Parathyroid adenoma (tissue), 2 donors: ENCODE results near the gene RERE.
A peak's percentile ranks its signal among the peaks of the same experiment; 100 is the strongest.

Experiments
- H2AFZ ChIP-seq: fragments of 300-600 bp; sonication (generic); one replicate; pipeline ENCODE4 v1.7.0; 2017; ENCODE audit warnings: antibody characterized with exemption, mild to moderate bottlenecking
- H3K27ac ChIP-seq: fragments of 300-600 bp; sonication (generic); one replicate; pipeline ENCODE4 v1.7.0; 2017
- H3K27me3 ChIP-seq: fragments of 300-600 bp; sonication (generic); one replicate; pipeline ENCODE4 v1.7.0; 2017; ENCODE audit warnings: low read length; ENCODE audit not compliant: control insufficient read depth, insufficient read depth
- H3K36me3 ChIP-seq: fragments of 300-600 bp; sonication (generic); one replicate; pipeline ENCODE4 v1.7.0; 2017; ENCODE audit warnings: low read length; ENCODE audit not compliant: control insufficient read depth, insufficient read depth
- H3K4me1 ChIP-seq: fragments of 300-600 bp; sonication (generic); one replicate; pipeline ENCODE4 v1.7.0; 2017; ENCODE audit warnings: control low read depth
- H3K4me2 ChIP-seq: fragments of 300-600 bp; sonication (generic); one replicate; pipeline ENCODE4 v1.7.0; 2017; ENCODE audit warnings: low read length
- H3K4me3 ChIP-seq: fragments of 300-600 bp; sonication (generic); one replicate; pipeline ENCODE4 v1.7.0; 2017; ENCODE audit warnings: low read depth, low read length
- H3K79me2 ChIP-seq: fragments of 300-600 bp; sonication (generic); one replicate; pipeline ENCODE4 v1.7.0; 2017; ENCODE audit warnings: control low read depth
- H3K9ac ChIP-seq: fragments of 300-600 bp; sonication (generic); one replicate; pipeline ENCODE4 v1.7.0; 2017; ENCODE audit warnings: mild to moderate bottlenecking
- H3K9me3 ChIP-seq: fragments of 300-600 bp; sonication (generic); one replicate; pipeline ENCODE4 v1.7.0; 2017; ENCODE audit warnings: low read length; ENCODE audit not compliant: control insufficient read depth
- TF ChIP-seq, protein P1 (sequence below): fragments of 300-600 bp; sonication (generic); IDR thresholded peaks from one replicate; pipeline ENCODE4 v1.7.0; 2017; ENCODE audit warnings: antibody characterized with exemption, mild to moderate bottlenecking
- donor health status: primary hyperparathyroidism.

RERE gene

GRCh38 chr1:8343464-8344001, 473.9 kb downstream of the RERE start:
- H3K36me3 ChIP-seq = no peaks in the 10 kb centered on the region
- no peak overlapping the region for H3K9ac ChIP-seq
- TF ChIP-seq, protein P1, sequence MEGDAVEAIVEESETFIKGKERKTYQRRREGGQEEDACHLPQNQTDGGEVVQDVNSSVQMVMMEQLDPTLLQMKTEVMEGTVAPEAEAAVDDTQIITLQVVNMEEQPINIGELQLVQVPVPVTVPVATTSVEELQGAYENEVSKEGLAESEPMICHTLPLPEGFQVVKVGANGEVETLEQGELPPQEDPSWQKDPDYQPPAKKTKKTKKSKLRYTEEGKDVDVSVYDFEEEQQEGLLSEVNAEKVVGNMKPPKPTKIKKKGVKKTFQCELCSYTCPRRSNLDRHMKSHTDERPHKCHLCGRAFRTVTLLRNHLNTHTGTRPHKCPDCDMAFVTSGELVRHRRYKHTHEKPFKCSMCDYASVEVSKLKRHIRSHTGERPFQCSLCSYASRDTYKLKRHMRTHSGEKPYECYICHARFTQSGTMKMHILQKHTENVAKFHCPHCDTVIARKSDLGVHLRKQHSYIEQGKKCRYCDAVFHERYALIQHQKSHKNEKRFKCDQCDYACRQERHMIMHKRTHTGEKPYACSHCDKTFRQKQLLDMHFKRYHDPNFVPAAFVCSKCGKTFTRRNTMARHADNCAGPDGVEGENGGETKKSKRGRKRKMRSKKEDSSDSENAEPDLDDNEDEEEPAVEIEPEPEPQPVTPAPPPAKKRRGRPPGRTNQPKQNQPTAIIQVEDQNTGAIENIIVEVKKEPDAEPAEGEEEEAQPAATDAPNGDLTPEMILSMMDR = no peak
- H3K4me2 ChIP-seq = no peak overlapping the region
- H3K9me3 ChIP-seq = no peaks in the 10 kb centered on the region
- no peaks in the 10 kb centered on the region for H3K4me1 ChIP-seq
- no peak overlapping the region for H3K4me3 ChIP-seq
- H2AFZ ChIP-seq = peak overlapping the region; percentile 56
- H3K79me2 ChIP-seq = no peaks in the 10 kb centered on the region
- H3K27me3 ChIP-seq = no peaks in the 10 kb centered on the region
- no peak overlapping the region for H3K27ac ChIP-seq

DNA sequence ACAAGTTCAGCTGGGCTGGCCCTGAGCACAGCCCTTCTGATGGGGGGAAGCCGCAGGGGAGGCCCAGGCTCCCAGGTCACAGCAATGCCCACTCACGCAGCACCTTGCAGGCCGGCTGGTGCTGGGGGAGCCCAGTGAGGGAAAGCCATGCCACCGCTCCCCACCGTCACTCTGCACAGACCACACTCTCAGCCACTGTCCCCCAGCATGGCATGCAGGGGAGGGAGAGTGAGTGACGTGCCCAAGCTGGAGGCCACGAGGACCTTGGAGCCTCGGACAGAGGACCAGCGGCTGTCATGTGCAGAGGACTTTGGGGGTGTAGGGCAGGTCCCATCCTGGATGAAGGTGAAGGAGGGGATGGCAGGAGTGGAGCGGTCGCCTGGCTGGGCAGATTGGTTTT, 474.4 kb downstream of the RERE start:
- H3K4me3 ChIP-seq = no peak overlapping the region
- no peaks in the 10 kb centered on the region for H3K79me2 ChIP-seq
- TF ChIP-seq, protein P1 = no peak
- H3K4me1 ChIP-seq = no peaks in the 10 kb centered on the region
- H3K27ac ChIP-seq = no peak overlapping the region
- H3K4me2 ChIP-seq = no peak overlapping the region
- H3K36me3 ChIP-seq = no peaks in the 10 kb centered on the region
- H2AFZ ChIP-seq = no peak overlapping the region
- H3K9ac ChIP-seq = no peak overlapping the region
- no peaks in the 10 kb centered on the region for H3K27me3 ChIP-seq
- no peaks in the 10 kb centered on the region for H3K9me3 ChIP-seq

GRCh38 chr1:8342325-8342724, 475.1 kb downstream of the RERE start:
- no peak overlapping the region for H2AFZ ChIP-seq
- H3K4me1 ChIP-seq = no peaks in the 10 kb centered on the region
- no peaks in the 10 kb centered on the region for H3K9me3 ChIP-seq
- no peaks in the 10 kb centered on the region for H3K79me2 ChIP-seq
- H3K27ac ChIP-seq = no peak overlapping the region
- H3K36me3 ChIP-seq = no peaks in the 10 kb centered on the region
- no peaks in the 10 kb centered on the region for H3K27me3 ChIP-seq
- H3K4me3 ChIP-seq = no peak overlapping the region
- H3K4me2 ChIP-seq = no peak overlapping the region
- TF ChIP-seq, protein P1 = no peak
- no peak overlapping the region for H3K9ac ChIP-seq

- H3K27me3 ChIP-seq = no peaks in the 10 kb centered on the region
- no peak overlapping the region for H3K4me3 ChIP-seq
- no peak overlapping the region for H3K4me2 ChIP-seq
- H2AFZ ChIP-seq = no peak overlapping the region
- H3K9me3 ChIP-seq = no peaks in the 10 kb centered on the region
- no peaks in the 10 kb centered on the region for H3K4me1 ChIP-seq
- no peaks in the 10 kb centered on the region for H3K79me2 ChIP-seq
- H3K36me3 ChIP-seq = no peaks in the 10 kb centered on the region
- no peak overlapping the region for H3K27ac ChIP-seq
- H3K9ac ChIP-seq = no peak overlapping the region
- TF ChIP-seq, protein P1 = no peak
Observed at GRCh38 chr1:8340448-8340847, 477.0 kb downstream of the RERE start.

DNA sequence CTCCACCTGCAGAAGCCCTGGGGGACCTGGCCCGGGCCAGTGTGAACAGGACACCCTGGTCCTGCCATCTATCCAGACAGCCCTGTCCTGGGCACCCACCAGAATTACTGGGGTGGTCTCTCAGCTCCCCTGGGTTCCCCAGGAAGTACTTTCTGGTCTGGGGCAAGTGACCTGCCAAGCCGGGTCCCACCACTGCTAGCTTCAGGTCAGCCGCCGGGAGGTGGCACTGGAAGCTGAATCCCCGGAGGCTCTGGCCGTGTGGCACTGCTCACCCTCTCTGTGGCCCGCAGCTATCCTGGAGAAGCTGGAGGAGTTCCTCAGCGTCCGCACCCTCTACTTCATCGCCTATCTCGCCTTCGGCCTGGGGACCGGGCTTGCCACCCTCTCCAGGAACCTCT, 478.2 kb downstream of the RERE start:
- TF ChIP-seq, protein P1 = no peak
- H3K27me3 ChIP-seq = no peaks in the 10 kb centered on the region
- H3K9ac ChIP-seq = no peak overlapping the region
- no peak overlapping the region for H3K27ac ChIP-seq
- no peaks in the 10 kb centered on the region for H3K4me1 ChIP-seq
- H3K36me3 ChIP-seq = no peaks in the 10 kb centered on the region
- no peaks in the 10 kb centered on the region for H3K79me2 ChIP-seq
- no peaks in the 10 kb centered on the region for H3K9me3 ChIP-seq
- H3K4me3 ChIP-seq = no peak overlapping the region
- H3K4me2 ChIP-seq = no peak overlapping the region
- H2AFZ ChIP-seq = no peak overlapping the region
